WERI-Rb-1 (cell line): ENCODE measurements around the gene ROBO1.

Source experiments
- DNase-seq: peaks from one replicate; pipeline ENCODE4 v3.0.0-alpha.2; 2020
- H3K27ac ChIP-seq: fragments of 250-450 bp; sonication (Bioruptor Pico); 2 replicates; pipeline ENCODE4 v1.5.1; 2020; ENCODE audit warnings: mild to moderate bottlenecking, moderate library complexity
- H3K27me3 ChIP-seq: fragments of 250-450 bp; sonication (Bioruptor Pico); 2 replicates; pipeline ENCODE4 v1.5.1; 2021; ENCODE audit warnings: mild to moderate bottlenecking, low read depth, moderate library complexity; ENCODE audit not compliant: insufficient read depth, severe bottlenecking
- H3K36me3 ChIP-seq: fragments of 250-450 bp; sonication (Bioruptor Pico); 2 replicates; pipeline ENCODE4 v1.5.1; 2020; ENCODE audit warnings: mild to moderate bottlenecking, moderate library complexity
- H3K4me3 ChIP-seq: 2 replicates; pipeline ENCODE4 v1.5.1; 2011; ENCODE audit warnings: low read depth, mild to moderate bottlenecking, control low read depth, low read length
- H3K9me3 ChIP-seq: fragments of 250-450 bp; sonication (Bioruptor Pico); 2 replicates; pipeline ENCODE4 v1.5.1; 2021; ENCODE audit warnings: mild to moderate bottlenecking, moderate library complexity; ENCODE audit not compliant: severe bottlenecking
- CTCF ChIP-seq: IDR thresholded peaks from 2 replicates; pipeline ENCODE4 v1.5.1; 2011; ENCODE audit warnings: low read depth, mild to moderate bottlenecking, control low read depth, inconsistent platforms, low read length

ROBO1 gene

GRCh38 chr3:79297245-79297960 lies 470.4 kb downstream of the ROBO1 start:
- DNase-seq = no peak
- TF ChIP-seq CTCF = no peak
- H3K4me3 ChIP-seq = no peak overlapping the region

GRCh38 chr3:79286882-79287281 lies 480.9 kb downstream of the ROBO1 start:
- no peaks in the 10 kb centered on the region for H3K27me3 ChIP-seq
- no peak for DNase-seq
- H3K4me3 ChIP-seq = no peak overlapping the region
- H3K36me3 ChIP-seq = no peaks in the 10 kb centered on the region
- no peak overlapping the region for H3K27ac ChIP-seq
- H3K9me3 ChIP-seq = no peaks in the 10 kb centered on the region
- no peak for TF ChIP-seq CTCF

More at GRCh38 chr3:79297245-79297960, 470.4 kb downstream of the ROBO1 start:
- Histone ChIP-seq H3K27ac (no peak overlapping the region), H3K36me3 (no peaks in the 10 kb centered on the region), H3K9me3 (no peaks in the 10 kb centered on the region), H3K27me3 (no peaks in the 10 kb centered on the region)

GRCh38 chr3:79285871-79286270 lies 481.9 kb downstream of the ROBO1 start:
- no peak for DNase-seq
- no peaks in the 10 kb centered on the region for H3K36me3 ChIP-seq
- H3K27ac ChIP-seq = no peak overlapping the region
- H3K4me3 ChIP-seq = no peak overlapping the region
- no peak for TF ChIP-seq CTCF
- H3K9me3 ChIP-seq = no peaks in the 10 kb centered on the region
- no peaks in the 10 kb centered on the region for H3K27me3 ChIP-seq

GRCh38 chr3:79285380-79285779 lies 482.4 kb downstream of the ROBO1 start:
- no peaks in the 10 kb centered on the region for H3K9me3 ChIP-seq
- no peaks in the 10 kb centered on the region for H3K27me3 ChIP-seq
- no peak overlapping the region for H3K27ac ChIP-seq
- no peak overlapping the region for H3K4me3 ChIP-seq
- TF ChIP-seq CTCF = no peak
- H3K36me3 ChIP-seq = no peaks in the 10 kb centered on the region
- no peak for DNase-seq

GRCh38 chr3:79284781-79285180 lies 483.0 kb downstream of the ROBO1 start:
- TF ChIP-seq CTCF = no peak
- Histone ChIP-seq H3K9me3 (no peaks in the 10 kb centered on the region), H3K27ac (no peak overlapping the region), H3K36me3 (no peaks in the 10 kb centered on the region), H3K27me3 (no peaks in the 10 kb centered on the region), H3K4me3 (no peak overlapping the region)
- no peak for DNase-seq

- DNase-seq = no peak
These were observed 489.1 kb downstream of the ROBO1 start for GRCh38 chr3:79278681-79279080.

More at GRCh38 chr3:79278681-79279080, 489.1 kb downstream of the ROBO1 start:
- Histone ChIP-seq H3K36me3 (no peaks in the 10 kb centered on the region), H3K4me3 (no peak overlapping the region), H3K27me3 (no peaks in the 10 kb centered on the region), H3K27ac (no peak overlapping the region), H3K9me3 (no peaks in the 10 kb centered on the region)
- TF ChIP-seq CTCF = no peak
